CD4-positive, alpha-beta T cell treated with Interleukin-12 subunit alpha and Interleukin-12 subunit beta, for 1 hour (primary cell): ENCODE data around the gene ZNF678.
"Not testable (repeated sequence)": the region's sequence is repeated elsewhere in the genome, so short reads cannot be mapped to it uniquely, and the experiment has no call there.

Experiments
- DNase-seq: peaks from one replicate; pipeline ENCODE4 v3.0.0-alpha.2; 2020

The ZNF678 gene

GRCh38 chr1:227563324-227564201 lies at the start of gene ZNF678:
Gene ZNF678, plus strand, starts transcription at chr1:227563556. Its CDS starts 87,436 bp downstream, at chr1:227650992.
- DNase-seq, result peak; percentile 92

GRCh38 chr1:227518876-227519275 lies 44.5 kb upstream of the ZNF678 start:
- no peak for DNase-seq

- DNase-seq, result no peak
These were observed 41.6 kb upstream of the ZNF678 start for GRCh38 chr1:227521782-227522181.

GRCh38 chr1:227526524-227526923 lies 36.8 kb upstream of the ZNF678 start:
- no peak for DNase-seq

- no peak for DNase-seq
These were observed 31.2 kb upstream of the ZNF678 start for GRCh38 chr1:227532019-227532619.

- no peak for DNase-seq
These were observed 22.9 kb upstream of the ZNF678 start for GRCh38 chr1:227540170-227541098.

GRCh38 chr1:227541129-227541528 lies 22.2 kb upstream of the ZNF678 start:
- DNase-seq, result no peak

GRCh38 chr1:227541796-227542152 lies 21.6 kb upstream of the ZNF678 start:
- no peak for DNase-seq

- DNase-seq, result peak; percentile 90
These were observed 20.9 kb upstream of the ZNF678 start for GRCh38 chr1:227542153-227543120.

- no peak for DNase-seq
These were observed 19.9 kb upstream of the ZNF678 start for GRCh38 chr1:227543283-227544066.

GRCh38 chr1:227544067-227545050 lies 19.0 kb upstream of the ZNF678 start:
- no peak for DNase-seq

- no peak for DNase-seq
These were observed 18.0 kb upstream of the ZNF678 start for GRCh38 chr1:227545361-227545760.

GRCh38 chr1:227546059-227546458 lies 17.3 kb upstream of the ZNF678 start:
- DNase-seq, result no peak

GRCh38 chr1:227546598-227547309 lies 16.6 kb upstream of the ZNF678 start:
- DNase-seq, result no peak

- DNase-seq, result no peak
These were observed 15.8 kb upstream of the ZNF678 start for GRCh38 chr1:227547310-227548118.

- DNase-seq, result no peak
These were observed 15.3 kb upstream of the ZNF678 start for GRCh38 chr1:227548119-227548397.

GRCh38 chr1:227548448-227548847 lies 14.9 kb upstream of the ZNF678 start:
- DNase-seq, result no peak

GRCh38 chr1:227549892-227550291 lies 13.5 kb upstream of the ZNF678 start:
- no peak for DNase-seq

GRCh38 chr1:227551881-227552280 lies 11.5 kb upstream of the ZNF678 start:
- not testable (repeated sequence) for DNase-seq
